A549 (cell line): ENCODE results near the gene PRKG1. TPM values are rescaled to one million over a fixed set of nuclear protein-coding genes. Genes with fewer than 3 reads are reported as not detected.

Experiments
- ATAC-seq, 2 experiments: fragments of 200-7000 bp in 1 of 2; fragments of >200 bp in 1 of 2; cut with Nextera tagmentation in 1 of 2; cut with Tn5 transposase in 1 of 2; 3 replicates each; pipeline versions ENCODE4 v1.8.0 to v1.9.1; 2018 to 2020; ENCODE audit warnings: mild to moderate bottlenecking in 1 of 2, moderate library complexity in 1 of 2
- CTCF ChIA-PET: fragments of 300-600 bp; sonication (Branson Sonifier 250); formaldehyde crosslinking; extraction: SDS; loops from one replicate; lab custom pipeline; 2021; ENCODE audit warnings: antibody characterized with exemption, inconsistent platforms; lab: Yijun Ruan, JAX
- POLR2A ChIA-PET: fragments of 350-600 bp; formaldehyde crosslinking; extraction: SDS; loops from one replicate; lab custom pipeline; 2021; ENCODE audit warnings: antibody characterized with exemption, inconsistent platforms; lab: Yijun Ruan, JAX
- DNase-seq, 2 experiments: peaks; one replicate each; pipeline versions ENCODE4 v3.0.0 to v3.0.0-alpha.2; 2011 to 2016; ENCODE audit warnings: low read depth in 1 of 2, low spot score in 1 of 2
- FAIRE-seq: peaks from 2 replicates; lab custom pipeline; 2011; peaks lifted over from hg19 to GRCh38; lab: Jason Lieb, UNC
- H3K27ac ChIP-seq, 2 experiments: fragments of >200 bp; sonication (Bioruptor Twin); formaldehyde crosslinking; 3 replicates each; pipeline ENCODE4 v1.5.1; 2016 to 2017
- H3K4me1 ChIP-seq: fragments of >200 bp; sonication (Bioruptor Twin); formaldehyde crosslinking; 3 replicates; pipeline ENCODE4 v1.6.1; 2016
- H3K4me2 ChIP-seq: fragments of >200 bp; sonication (Bioruptor Twin); formaldehyde crosslinking; 3 replicates; pipeline ENCODE4 v1.6.1; 2016
- H3K4me3 ChIP-seq: fragments of >200 bp; sonication (Bioruptor Twin); formaldehyde crosslinking; 3 replicates; pipeline ENCODE4 v1.5.1; 2016
- H3K9me3 ChIP-seq: fragments of >200 bp; sonication (Bioruptor Twin); formaldehyde crosslinking; 3 replicates; pipeline ENCODE4 v1.6.1; 2016
- CBX2 ChIP-seq: fragments of 200-600 bp; sonication (generic); IDR thresholded peaks from 2 replicates; pipeline ENCODE4 v1.6.1; 2016; ENCODE audit warnings: low read depth, mild to moderate bottlenecking, borderline replicate concordance
- EHF ChIP-seq: fragments of 250-450 bp; sonication (Bioruptor Pico); IDR thresholded peaks from 2 replicates; pipeline ENCODE4 v1.5.0; 2020; ENCODE audit warnings: mild to moderate bottlenecking
- EHMT2 ChIP-seq: fragments of 200-600 bp; sonication (generic); IDR thresholded peaks from 2 replicates; pipeline ENCODE4 v1.6.1; 2016; ENCODE audit warnings: antibody characterized with exemption, low read depth, mild to moderate bottlenecking, moderate library complexity
- EP300 ChIP-seq, 2 experiments: fragments of >200 bp; sonication (Bioruptor Twin); formaldehyde crosslinking; IDR thresholded peaks; 2 replicates in 1 of 2; 3 replicates in 1 of 2; pipeline ENCODE4 v1.6.1; 2016 to 2017
- ESRRA ChIP-seq: fragments of 150-350 bp; IDR thresholded peaks from 2 replicates; pipeline ENCODE4 v1.6.1; 2014; ENCODE audit warnings: mild to moderate bottlenecking, low read length, borderline replicate concordance
- FOSB ChIP-seq: fragments of 250-450 bp; sonication (Bioruptor Pico); IDR thresholded peaks from 2 replicates; pipeline ENCODE4 v1.5.0; 2020; ENCODE audit warnings: mild to moderate bottlenecking, moderate library complexity
- FOSL2 ChIP-seq, 2 experiments: fragments of 450-650 bp in 1 of 2; fragments of >200 bp in 1 of 2; sonication (Bioruptor Twin) in 1 of 2; formaldehyde crosslinking; IDR thresholded peaks; 2 replicates each; pipeline versions ENCODE4 v1.5.0 to v1.6.1; 2016 to 2020; ENCODE audit warnings: mild to moderate bottlenecking in 1 of 2, moderate library complexity in 1 of 2
- GATA3 ChIP-seq: IDR thresholded peaks from 2 replicates; pipeline ENCODE4 v1.6.1; 2012; ENCODE audit warnings: borderline replicate concordance
- HEYL ChIP-seq: fragments of 250-450 bp; sonication (Bioruptor Pico); IDR thresholded peaks from 2 replicates; pipeline ENCODE4 v1.8.0; 2021; ENCODE audit warnings: mild to moderate bottlenecking, moderate library complexity
- HOXB13 ChIP-seq: fragments of 250-450 bp; sonication (Bioruptor Pico); IDR thresholded peaks from 2 replicates; pipeline ENCODE4 v1.5.0; 2020; ENCODE audit warnings: low read depth, mild to moderate bottlenecking, moderate library complexity
- JUN ChIP-seq, 2 experiments: fragments of >200 bp; sonication (Bioruptor Twin); formaldehyde crosslinking; IDR thresholded peaks; 2 replicates in 1 of 2; 3 replicates in 1 of 2; pipeline ENCODE4 v1.6.1; 2016 to 2017
- JUNB ChIP-seq: fragments of >200 bp; sonication (Bioruptor Twin); formaldehyde crosslinking; IDR thresholded peaks from 2 replicates; pipeline ENCODE4 v1.6.1; 2016
- MAFK ChIP-seq: fragments of 450-650 bp; IDR thresholded peaks from 2 replicates; pipeline ENCODE4 v1.6.1; 2014; ENCODE audit not compliant: partially characterized antibody
- MAZ ChIP-seq: fragments of 150-350 bp; IDR thresholded peaks from 2 replicates; pipeline ENCODE4 v1.6.1; 2014; ENCODE audit warnings: antibody characterized with exemption, low read depth, low read length, borderline replicate concordance
- MYC ChIP-seq: IDR thresholded peaks from 2 replicates; pipeline ENCODE4 v1.6.1; 2012; ENCODE audit warnings: mild to moderate bottlenecking, inconsistent platforms, low read length, improper control_type of control experiment, borderline replicate concordance
- NFE2L2 ChIP-seq: fragments of 150-350 bp; conservative IDR thresholded peaks from 2 replicates; pipeline ENCODE4 v1.6.1; 2014; ENCODE audit warnings: low read length
- NR3C1 ChIP-seq: fragments of >200 bp; sonication (Bioruptor Twin); formaldehyde crosslinking; IDR thresholded peaks from 3 replicates; pipeline ENCODE4 v1.6.1; 2017
- POLR2AphosphoS2 ChIP-seq: conservative IDR thresholded peaks from 2 replicates; pipeline ENCODE4 v1.6.1; 2012; ENCODE audit warnings: low read length, improper control_type of control experiment, inconsistent platforms
- RAD21 ChIP-seq, 2 experiments: fragments of >200 bp in 1 of 2; sonication (Bioruptor Twin) in 1 of 2; formaldehyde crosslinking in 1 of 2; IDR thresholded peaks in 1 of 2; conservative IDR thresholded peaks in 1 of 2; 2 replicates in 1 of 2; 3 replicates in 1 of 2; pipeline ENCODE4 v1.6.1; 2012 to 2018; ENCODE audit warnings: inconsistent platforms in 1 of 2
- RARB ChIP-seq: fragments of 250-450 bp; sonication (Bioruptor Pico); IDR thresholded peaks from 2 replicates; pipeline ENCODE4 v1.8.0; 2021; ENCODE audit warnings: mild to moderate bottlenecking, moderate library complexity
- RCOR1 ChIP-seq: fragments of 150-350 bp; IDR thresholded peaks from 2 replicates; pipeline ENCODE4 v1.6.1; 2014; ENCODE audit warnings: antibody characterized with exemption, low read length, low read depth
- RFX5 ChIP-seq: fragments of 450-650 bp; IDR thresholded peaks from 2 replicates; pipeline ENCODE4 v1.7.1; 2014; ENCODE audit warnings: antibody characterized with exemption, mild to moderate bottlenecking, moderate library complexity
- RNF2 ChIP-seq: fragments of 200-600 bp; sonication (generic); IDR thresholded peaks from 2 replicates; pipeline ENCODE4 v1.6.1; 2016; ENCODE audit warnings: low read depth, mild to moderate bottlenecking, antibody characterized with exemption, moderate library complexity, borderline replicate concordance
- SMC3 ChIP-seq: fragments of >200 bp; sonication (Bioruptor Twin); formaldehyde crosslinking; IDR thresholded peaks from 3 replicates; pipeline ENCODE4 v1.6.1; 2018; ENCODE audit warnings: inconsistent platforms
- TFCP2L1 ChIP-seq: fragments of 250-450 bp; sonication (Bioruptor Pico); IDR thresholded peaks from 2 replicates; pipeline ENCODE4 v1.5.0; 2021; ENCODE audit warnings: mild to moderate bottlenecking
- TP53 ChIP-seq: fragments of 250-450 bp; sonication (Bioruptor Pico); IDR thresholded peaks from 2 replicates; pipeline ENCODE4 v1.5.0; 2021; ENCODE audit warnings: mild to moderate bottlenecking, moderate library complexity
- ZFP36 ChIP-seq: fragments of 450-650 bp; IDR thresholded peaks from 2 replicates; pipeline ENCODE4 v1.6.1; 2014; ENCODE audit warnings: borderline replicate concordance; ENCODE audit not compliant: partially characterized antibody
- ZSCAN20 ChIP-seq: fragments of 250-450 bp; sonication (Bioruptor Pico); IDR thresholded peaks from 2 replicates; pipeline ENCODE4 v1.8.0; 2022; ENCODE audit warnings: mild to moderate bottlenecking, moderate library complexity
- WGBS: methylation state at CpG from one replicate; pipeline ENCODE4 v1.1.6; 2017; ENCODE audit errors: missing lambda C conversion rate; 5-methylcytosine and 5-hydroxymethylcytosine counted together
- polyA plus RNA-seq, 4 experiments: library from polyadenylated mRNA; depleted of rRNA in 3 of 4; stranded (reverse); fragments of >200 nt; fragmentation: RNase III in 1 of 4; extraction: RNeasy Plus Mini Kit Qiagen cat#74134 plus additional on column Dnase treatment in 1 of 4; gene quantifications; 2 replicates in 3 of 4; 3 replicates in 1 of 4; pipeline ENCODE4 v1.2.3, GENCODE V29; 2011 to 2017
- TF ChIP-seq, protein P1 (sequence below): fragments of 250-450 bp; sonication (Bioruptor Pico); IDR thresholded peaks from 2 replicates; pipeline ENCODE4 v1.5.0; 2021; ENCODE audit warnings: mild to moderate bottlenecking, moderate library complexity, borderline replicate concordance
- TF ChIP-seq, protein P2 (sequence below): IDR thresholded peaks from 2 replicates; pipeline ENCODE4 v1.6.1; 2012; ENCODE audit warnings: low read depth, borderline replicate concordance
- TF ChIP-seq, protein P3 (sequence below): fragments of 450-650 bp; IDR thresholded peaks from 2 replicates; pipeline ENCODE4 v1.6.1; 2014; ENCODE audit warnings: antibody characterized with exemption

Gene PRKG1
- polyA plus RNA-seq, 2 of the 4 experiments (the other 2 are of a cell fraction): not detected

DNA sequence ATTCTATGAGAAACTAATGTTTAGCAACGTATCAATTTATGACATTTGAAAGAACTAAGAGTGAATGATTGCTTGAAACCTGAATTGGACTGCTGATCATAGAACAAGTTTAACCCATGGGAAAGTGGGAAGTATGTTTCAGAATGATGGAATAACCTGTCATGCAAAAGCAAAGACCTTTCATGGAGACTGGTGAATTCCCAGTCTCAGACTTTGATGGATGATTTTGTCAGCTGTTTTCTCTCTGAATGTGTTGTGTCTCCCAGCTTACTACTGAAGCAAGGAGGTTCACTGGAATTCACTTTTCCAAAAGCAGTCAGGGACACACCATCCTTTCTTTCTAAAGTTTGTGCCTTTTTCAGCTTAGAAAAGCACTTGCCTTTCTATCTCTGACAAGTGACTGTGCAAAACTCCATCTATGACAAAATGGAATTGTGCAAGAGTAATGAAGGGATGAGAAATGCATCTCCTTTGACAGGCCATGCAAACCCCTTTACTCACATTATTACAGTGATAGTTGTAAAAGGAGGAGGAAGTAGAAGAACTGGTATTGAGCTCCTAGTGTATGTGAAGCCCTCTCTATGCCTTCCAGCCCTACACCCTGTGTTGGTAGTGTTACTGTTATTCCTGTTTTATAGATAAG lies 176.1 kb downstream of the PRKG1 start:
- no peaks in the 10 kb centered on the region for H3K9me3 ChIP-seq
- H3K27ac ChIP-seq: no peak overlapping the region
- TF ChIP-seq MYC: no peak
- TF ChIP-seq NFE2L2: no peak
- TF ChIP-seq, protein P1, sequence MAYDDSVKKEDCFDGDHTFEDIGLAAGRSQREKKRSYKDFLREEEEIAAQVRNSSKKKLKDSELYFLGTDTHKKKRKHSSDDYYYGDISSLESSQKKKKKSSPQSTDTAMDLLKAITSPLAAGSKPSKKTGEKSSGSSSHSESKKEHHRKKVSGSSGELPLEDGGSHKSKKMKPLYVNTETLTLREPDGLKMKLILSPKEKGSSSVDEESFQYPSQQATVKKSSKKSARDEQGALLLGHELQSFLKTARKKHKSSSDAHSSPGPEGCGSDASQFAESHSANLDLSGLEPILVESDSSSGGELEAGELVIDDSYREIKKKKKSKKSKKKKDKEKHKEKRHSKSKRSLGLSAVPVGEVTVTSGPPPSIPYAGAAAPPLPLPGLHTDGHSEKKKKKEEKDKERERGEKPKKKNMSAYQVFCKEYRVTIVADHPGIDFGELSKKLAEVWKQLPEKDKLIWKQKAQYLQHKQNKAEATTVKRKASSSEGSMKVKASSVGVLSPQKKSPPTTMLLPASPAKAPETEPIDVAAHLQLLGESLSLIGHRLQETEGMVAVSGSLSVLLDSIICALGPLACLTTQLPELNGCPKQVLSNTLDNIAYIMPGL (CRISPR knock-in tag): no peak
- TF ChIP-seq EHMT2: no peak
- no peak for TF ChIP-seq FOSB (CRISPR knock-in tag)
- TF ChIP-seq RNF2: no peak
- no peak for TF ChIP-seq RCOR1
- TF ChIP-seq, protein P2, sequence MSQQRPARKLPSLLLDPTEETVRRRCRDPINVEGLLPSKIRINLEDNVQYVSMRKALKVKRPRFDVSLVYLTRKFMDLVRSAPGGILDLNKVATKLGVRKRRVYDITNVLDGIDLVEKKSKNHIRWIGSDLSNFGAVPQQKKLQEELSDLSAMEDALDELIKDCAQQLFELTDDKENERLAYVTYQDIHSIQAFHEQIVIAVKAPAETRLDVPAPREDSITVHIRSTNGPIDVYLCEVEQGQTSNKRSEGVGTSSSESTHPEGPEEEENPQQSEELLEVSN: no peak
- no peak for TF ChIP-seq EHF (CRISPR knock-in tag)
- TF ChIP-seq POLR2AphosphoS2: no peak
- TF ChIP-seq TFCP2L1: no peak
- TF ChIP-seq RARB (CRISPR knock-in tag): no peak
- no peak for TF ChIP-seq CBX2
- TF ChIP-seq ESRRA: no peak
- TF ChIP-seq MAFK: no peak
- TF ChIP-seq ZSCAN20: no peak
- no peak overlapping the region for H3K4me3 ChIP-seq
- H3K4me1 ChIP-seq: no peaks in the 10 kb centered on the region
- no peak for FAIRE-seq
- H3K4me2 ChIP-seq: no peak overlapping the region
- POLR2A ChIA-PET: no interaction called here
- CTCF ChIA-PET: no interaction called here
- no peak for ATAC-seq
- DNase-seq: no peak
- 3% methylated on average over 1 of the region's 1 CpG for WGBS

DNA sequence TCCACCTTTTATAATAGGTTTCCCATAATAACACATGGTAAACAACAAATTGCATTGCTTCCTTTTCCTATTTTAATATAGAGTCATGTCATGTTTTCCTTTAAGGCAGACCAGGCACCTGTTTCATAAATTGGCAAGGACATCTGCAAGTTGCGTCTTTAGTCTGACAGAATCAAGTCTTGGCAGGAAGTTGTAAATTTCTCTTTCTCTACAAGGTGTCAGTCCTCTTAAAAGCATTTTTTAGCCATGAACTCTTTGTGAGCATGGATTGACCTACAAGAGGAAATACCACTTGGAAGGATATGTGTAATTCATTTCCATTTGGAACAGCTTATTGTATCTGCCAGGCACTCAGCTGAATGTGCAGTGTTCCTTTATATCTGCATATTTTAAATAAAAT lies 176.8 kb downstream of the PRKG1 start:
- POLR2A ChIA-PET: no interaction called here

More for the DNA sequence above, 176.8 kb downstream of the PRKG1 start:
- CTCF ChIA-PET: no interaction called here
- ATAC-seq (no peak), DNase-seq (no peak)
- H3K4me1 ChIP-seq: no peaks in the 10 kb centered on the region
- TF ChIP-seq JUNB (no peak), RFX5 (no peak), RARB (CRISPR knock-in tag) (no peak), TP53 (CRISPR knock-in tag) (no peak), EP300 (IDR thresholded peaks at IDR 0.05) (no peak), GATA3 (no peak), RCOR1 (no peak), JUN (IDR thresholded peaks at IDR 0.05) (no peak), SMC3 (no peak), FOSL2 (IDR thresholded peaks at IDR 0.05) (no peak), FOSL2 (CRISPR knock-in tag; IDR thresholded peaks at IDR 0.05) (no peak), ZSCAN20 (no peak), HEYL (no peak), ZFP36 (no peak), MAZ (no peak), HOXB13 (CRISPR knock-in tag) (no peak), RAD21 (conservative IDR thresholded peaks at IDR 0.05 in 1 of 2, IDR thresholded peaks at IDR 0.05 in 1 of 2) (no peak), TFCP2L1 (no peak), NR3C1 (no peak)
- TF ChIP-seq, protein P3, sequence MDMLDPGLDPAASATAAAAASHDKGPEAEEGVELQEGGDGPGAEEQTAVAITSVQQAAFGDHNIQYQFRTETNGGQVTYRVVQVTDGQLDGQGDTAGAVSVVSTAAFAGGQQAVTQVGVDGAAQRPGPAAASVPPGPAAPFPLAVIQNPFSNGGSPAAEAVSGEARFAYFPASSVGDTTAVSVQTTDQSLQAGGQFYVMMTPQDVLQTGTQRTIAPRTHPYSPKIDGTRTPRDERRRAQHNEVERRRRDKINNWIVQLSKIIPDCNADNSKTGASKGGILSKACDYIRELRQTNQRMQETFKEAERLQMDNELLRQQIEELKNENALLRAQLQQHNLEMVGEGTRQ: no peak
- TF ChIP-seq, protein P2: no peak
- TF ChIP-seq, all 56 proteins: peak for 0
- 0% methylated on average over 1 of the region's 1 CpG for WGBS
- FAIRE-seq: no peak
- no peak overlapping the region for H3K4me3 ChIP-seq
- no peaks in the 10 kb centered on the region for H3K9me3 ChIP-seq
- H3K27ac ChIP-seq: no peak overlapping the region
- no peak overlapping the region for H3K4me2 ChIP-seq
